ENCODE measurements around the gene FAM241B. TPM values are rescaled to one million over a fixed set of nuclear protein-coding genes. Genes with fewer than 3 reads are reported as not detected.
A peak's percentile ranks its signal among the peaks of the same experiment; 100 is the strongest.

Gene FAM241B
- total RNA-seq, 4 donors from 2014 or later = 0.44 to 5.7 (median 2.4) TPM

DNA sequence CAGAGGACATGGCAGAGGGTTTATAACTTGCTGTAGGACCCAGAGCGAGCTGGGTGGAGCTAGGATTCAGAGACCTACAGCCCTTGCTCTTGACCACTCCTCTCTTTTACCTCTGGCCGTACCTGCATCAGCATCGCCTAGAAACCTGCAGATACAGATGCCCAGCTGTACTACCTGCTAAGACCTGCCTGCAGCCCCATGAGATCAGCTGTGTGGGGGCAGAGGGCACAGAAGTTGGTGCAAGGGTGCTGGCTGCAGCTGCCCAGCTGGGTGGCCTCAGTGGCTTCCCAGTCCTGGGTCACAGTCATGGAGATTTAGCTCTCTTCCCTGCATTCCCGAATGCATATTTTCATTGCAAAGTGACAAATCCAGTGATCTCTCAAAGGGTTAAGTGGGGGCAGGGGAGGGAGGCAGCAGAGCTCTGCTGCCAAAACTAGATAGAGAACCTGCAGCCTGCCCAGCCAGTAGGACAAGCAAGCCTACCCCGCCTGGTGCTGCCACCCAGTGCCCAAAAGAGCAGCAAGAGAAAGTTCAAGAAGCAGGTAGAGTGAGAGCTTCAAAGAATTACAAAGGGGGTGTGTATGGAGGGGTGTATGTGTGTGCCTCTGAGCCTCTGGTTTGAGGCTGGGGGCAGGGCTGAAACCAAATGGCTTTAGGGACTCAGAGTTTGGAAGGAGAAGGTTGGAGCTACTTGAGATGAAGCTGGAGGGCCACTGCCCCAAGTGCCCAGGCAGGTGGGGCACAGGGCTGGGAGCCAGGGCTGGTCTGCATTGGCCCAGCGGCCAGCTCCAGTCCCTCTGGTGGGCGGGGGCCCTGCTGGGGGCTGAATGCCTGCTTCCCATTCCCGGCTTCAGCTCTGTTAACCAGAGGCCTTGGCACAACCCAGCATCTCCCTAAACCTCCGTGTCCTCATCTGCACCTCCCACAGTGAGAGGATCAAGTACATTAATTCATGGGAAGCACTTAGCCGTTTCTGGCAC is 6.9 kb downstream of the FAM241B start:
- DNase-seq (ENCODE audit: low spot score in 2 of 2) = no peak
- H3K4me3 ChIP-seq = no peak overlapping the region
- TF ChIP-seq POLR2A (IDR thresholded peaks at IDR 0.05) (no peak), EP300 (IDR thresholded peaks at IDR 0.05) (no peak)
- TF ChIP-seq, protein P1, sequence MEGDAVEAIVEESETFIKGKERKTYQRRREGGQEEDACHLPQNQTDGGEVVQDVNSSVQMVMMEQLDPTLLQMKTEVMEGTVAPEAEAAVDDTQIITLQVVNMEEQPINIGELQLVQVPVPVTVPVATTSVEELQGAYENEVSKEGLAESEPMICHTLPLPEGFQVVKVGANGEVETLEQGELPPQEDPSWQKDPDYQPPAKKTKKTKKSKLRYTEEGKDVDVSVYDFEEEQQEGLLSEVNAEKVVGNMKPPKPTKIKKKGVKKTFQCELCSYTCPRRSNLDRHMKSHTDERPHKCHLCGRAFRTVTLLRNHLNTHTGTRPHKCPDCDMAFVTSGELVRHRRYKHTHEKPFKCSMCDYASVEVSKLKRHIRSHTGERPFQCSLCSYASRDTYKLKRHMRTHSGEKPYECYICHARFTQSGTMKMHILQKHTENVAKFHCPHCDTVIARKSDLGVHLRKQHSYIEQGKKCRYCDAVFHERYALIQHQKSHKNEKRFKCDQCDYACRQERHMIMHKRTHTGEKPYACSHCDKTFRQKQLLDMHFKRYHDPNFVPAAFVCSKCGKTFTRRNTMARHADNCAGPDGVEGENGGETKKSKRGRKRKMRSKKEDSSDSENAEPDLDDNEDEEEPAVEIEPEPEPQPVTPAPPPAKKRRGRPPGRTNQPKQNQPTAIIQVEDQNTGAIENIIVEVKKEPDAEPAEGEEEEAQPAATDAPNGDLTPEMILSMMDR (IDR thresholded peaks at IDR 0.05) = no peak
- no peaks in the 10 kb centered on the region for H3K9me3 ChIP-seq
- H3K27me3 ChIP-seq = no peaks in the 10 kb centered on the region
- peaks cover 0 to 16% (median 0%) of the 10 kb centered on the region in 3 donors for H3K36me3 ChIP-seq
- H3K27ac ChIP-seq = no peak overlapping the region
- WGBS, 2 donors = 47 to 56% methylated on average over 10 of the region's 10 CpGs
- peaks cover 0 to 6% (median 0%) of the 10 kb centered on the region in 4 donors for H3K4me1 ChIP-seq

DNA sequence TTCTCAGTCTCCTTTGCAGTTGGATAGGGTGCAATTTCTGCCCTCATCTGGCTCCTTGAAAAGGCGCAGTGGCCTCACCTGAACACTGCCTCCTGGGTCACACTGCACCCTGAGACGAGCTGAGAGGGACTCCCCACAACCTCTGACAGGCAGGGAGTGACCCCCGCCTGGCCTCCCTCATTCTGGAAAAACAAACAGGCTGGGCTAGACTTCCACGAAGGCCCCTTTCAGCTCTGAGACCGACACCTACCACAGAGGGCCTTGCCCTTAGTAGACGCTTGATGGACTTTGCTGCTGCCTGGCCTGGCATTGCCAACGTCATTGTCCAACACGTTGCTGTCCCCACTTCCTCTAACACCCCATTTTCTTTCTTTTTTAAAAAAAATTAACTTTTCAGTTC is 8.6 kb downstream of the FAM241B start:
- H3K4me1 ChIP-seq = peaks cover 0 to 6% (median 0%) of the 10 kb centered on the region in 4 donors
- no peaks in the 10 kb centered on the region for H3K27me3 ChIP-seq
- H3K36me3 ChIP-seq = peaks cover 0 to 4% (median 0%) of the 10 kb centered on the region in 3 donors
- no peak overlapping the region for H3K27ac ChIP-seq
- DNase-seq (ENCODE audit: low spot score in 2 of 2) = no peak
- TF ChIP-seq, protein P1 (IDR thresholded peaks at IDR 0.05) = no peak
- TF ChIP-seq EP300 (IDR thresholded peaks at IDR 0.05) (no peak), POLR2A (IDR thresholded peaks at IDR 0.05) (no peak)
- H3K4me3 ChIP-seq = no peak overlapping the region
- no peaks in the 10 kb centered on the region for H3K9me3 ChIP-seq
- 63 to 70% methylated on average over 8 of the region's 8 CpGs for WGBS, 2 donors

DNA sequence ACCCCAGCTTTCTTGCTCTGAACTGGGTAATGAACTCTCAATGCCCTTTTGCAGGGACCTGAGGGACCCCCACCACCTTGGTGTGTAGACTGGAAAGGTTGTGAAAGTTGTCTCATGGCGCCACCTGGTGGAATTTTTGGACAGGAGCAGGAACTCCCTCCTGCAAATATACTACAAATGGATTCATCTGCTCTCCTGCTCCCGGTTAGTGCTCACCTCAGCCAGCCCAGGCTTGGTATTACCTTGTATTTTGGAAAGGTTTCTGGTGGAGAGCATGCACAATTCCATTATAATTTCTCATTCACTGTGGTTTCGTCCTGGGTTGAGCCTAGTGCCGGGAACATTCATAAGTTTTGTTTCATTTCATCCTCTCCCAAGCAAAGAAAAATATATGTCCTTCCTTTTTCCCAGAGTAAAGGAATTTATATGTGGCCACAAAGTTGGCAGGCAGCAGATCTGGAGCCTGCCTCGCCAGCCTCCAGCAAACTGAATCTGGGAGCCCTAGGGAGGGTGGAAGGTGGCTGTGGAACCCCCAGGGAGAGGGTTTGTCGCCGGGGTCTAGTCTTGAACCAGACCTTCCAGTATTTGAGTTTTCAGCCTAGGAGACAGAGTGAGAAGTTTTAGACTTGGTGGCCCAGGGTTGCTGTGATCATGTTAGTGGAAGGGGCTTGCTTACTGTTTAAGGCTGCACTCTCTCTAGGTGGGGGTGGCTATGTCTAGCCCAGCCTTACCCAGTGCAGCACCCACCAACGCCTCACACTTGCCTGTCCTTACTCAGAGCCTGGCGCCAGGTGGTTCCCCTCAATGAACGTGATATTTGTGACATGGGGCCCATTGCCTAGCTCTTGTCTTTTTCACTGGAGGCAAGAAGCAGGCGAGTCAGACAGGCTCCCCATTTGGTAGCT is 9.5 kb downstream of the FAM241B start:
- TF ChIP-seq POLR2A (IDR thresholded peaks at IDR 0.05) = no peak
- TF ChIP-seq, protein P1 (IDR thresholded peaks at IDR 0.05) = peak; percentile 73 to 85 (median 82)
- 51 to 54% methylated on average over 11 of the region's 11 CpGs for WGBS, 2 donors

DNA sequence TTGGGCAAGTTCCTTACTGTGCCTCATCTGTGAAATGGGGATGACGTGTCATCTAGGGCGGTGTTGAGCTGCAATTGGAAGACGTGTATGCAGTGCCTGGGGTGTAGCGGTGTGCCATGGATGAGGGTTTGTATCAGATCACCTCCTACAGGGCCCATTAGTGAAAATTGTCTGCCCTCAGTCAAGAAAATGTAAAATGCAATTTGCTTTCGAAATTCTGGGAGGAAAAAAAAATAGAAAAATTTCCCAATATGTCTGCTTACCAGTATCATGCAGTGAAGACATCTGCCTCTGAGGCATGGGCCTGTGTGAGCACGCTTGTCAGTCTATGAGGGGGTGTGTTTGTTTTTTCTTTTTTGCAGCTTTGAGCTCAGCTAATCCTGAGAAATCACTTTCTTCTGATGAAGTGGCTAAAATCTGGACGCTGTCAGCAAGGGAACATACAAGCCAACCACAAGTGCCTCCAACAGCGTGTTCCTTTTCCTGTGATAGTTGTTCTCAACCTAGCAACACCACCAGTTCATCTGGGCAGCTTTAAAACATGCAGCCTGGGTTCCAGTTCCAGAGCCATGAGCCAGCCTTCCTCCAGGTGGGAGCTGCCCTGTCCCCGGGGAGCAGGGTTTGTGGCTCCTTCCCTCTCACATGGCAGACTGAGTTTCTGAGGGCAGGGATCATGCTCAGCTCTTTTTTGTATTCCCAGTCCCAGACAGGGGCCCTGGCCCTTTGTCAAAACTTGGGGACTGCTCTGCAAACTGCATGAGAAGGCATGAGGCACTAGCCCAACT is 10.3 kb downstream of the FAM241B start:
- Histone ChIP-seq H3K9me3 (no peaks in the 10 kb centered on the region), H3K27ac (no peak overlapping the region), H3K27me3 (no peaks in the 10 kb centered on the region), H3K4me1 (peaks cover 0 to 6% (median 0%) of the 10 kb centered on the region in 4 donors), H3K4me3 (no peak overlapping the region), H3K36me3 (no peaks in the 10 kb centered on the region)
- WGBS, 2 donors = 66 to 71% methylated on average over 9 of the region's 9 CpGs
- no peak for DNase-seq (ENCODE audit: low spot score in 2 of 2)
- TF ChIP-seq, protein P1 (IDR thresholded peaks at IDR 0.05) = no peak
- TF ChIP-seq POLR2A (IDR thresholded peaks at IDR 0.05) (no peak), EP300 (IDR thresholded peaks at IDR 0.05) (no peak)

More for the DNA sequence above, 9.5 kb downstream of the FAM241B start:
- DNase-seq (ENCODE audit: low spot score in 2 of 2) = peak; percentile 37 to 53
- H3K27ac ChIP-seq = no peak overlapping the region
- no peak overlapping the region for H3K4me3 ChIP-seq
- H3K9me3 ChIP-seq = no peaks in the 10 kb centered on the region
- H3K27me3 ChIP-seq = no peaks in the 10 kb centered on the region
- H3K4me1 ChIP-seq = peaks cover 0 to 6% (median 0%) of the 10 kb centered on the region in 4 donors
- H3K36me3 ChIP-seq = no peaks in the 10 kb centered on the region
